Effector CD4-positive, alpha-beta T cell (primary cell): ENCODE results near the gene NHS.

ENCODE experiments used
- DNase-seq: peaks from one replicate; pipeline ENCODE4 v3.0.0-alpha.2; 2020

NHS gene

DNA sequence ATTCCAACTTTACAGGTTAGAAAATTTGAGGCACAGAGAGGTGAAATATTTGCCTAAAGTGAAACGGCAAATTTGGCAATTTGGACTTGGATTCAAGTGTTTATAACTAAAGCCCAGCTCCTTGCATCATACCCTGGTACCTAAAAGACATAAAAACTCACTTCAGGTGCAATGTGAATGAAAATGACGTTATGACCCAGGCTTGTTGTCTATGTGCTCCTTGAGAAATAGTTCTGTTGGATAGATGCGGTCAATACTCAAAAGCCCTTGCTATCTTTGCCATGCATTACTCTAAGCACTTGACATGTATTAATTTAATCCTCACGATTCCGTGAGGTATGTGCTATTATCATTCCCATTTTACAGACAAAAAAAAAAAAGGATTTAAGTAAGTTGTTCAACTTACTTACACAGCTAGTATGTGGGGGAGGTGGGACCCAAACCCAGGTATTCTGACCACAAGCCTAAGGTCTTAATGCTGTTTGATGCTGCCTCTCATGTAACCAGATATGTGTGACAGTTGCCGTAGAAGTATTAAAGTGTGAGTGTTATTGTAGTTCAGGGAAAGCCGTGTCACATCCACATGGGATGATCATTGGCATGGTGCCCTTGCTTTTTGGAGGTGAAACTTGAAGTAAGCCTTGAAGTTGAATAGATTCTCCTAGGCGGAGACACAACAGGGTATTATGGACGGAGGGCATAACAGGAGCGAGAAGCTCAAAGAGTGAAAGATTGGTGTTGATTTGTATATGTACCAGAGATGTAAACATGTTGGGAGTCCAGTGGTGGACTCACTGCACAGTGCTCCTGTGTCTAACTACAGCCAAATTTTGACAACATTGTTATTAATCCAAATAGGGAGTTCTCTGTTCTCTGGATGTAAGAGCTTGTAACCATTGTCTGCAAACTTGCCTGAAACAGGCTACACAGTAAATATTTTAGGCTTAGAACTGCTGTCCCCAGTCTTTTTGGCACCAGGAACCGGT lies 365.4 kb downstream of the NHS start:
- DNase-seq = no peak

DNA sequence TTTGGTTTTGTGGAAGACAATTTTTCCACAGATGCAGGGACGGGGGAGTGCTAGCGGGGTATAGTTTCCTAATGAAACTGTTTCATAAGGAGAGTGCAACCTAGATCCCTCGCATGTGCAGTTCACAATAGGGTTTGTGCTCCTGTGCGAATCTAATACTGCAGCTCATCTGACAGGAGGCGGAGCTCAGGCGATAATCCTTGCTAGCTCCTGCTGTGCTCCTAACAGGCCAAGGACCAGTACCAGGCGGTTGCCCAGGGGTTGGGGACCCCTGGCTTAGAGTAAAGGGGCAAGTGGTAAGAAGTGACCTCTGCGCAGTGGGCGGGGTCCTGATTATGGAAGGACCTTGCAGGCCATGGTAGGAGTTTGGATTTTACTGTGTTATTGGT lies 366.1 kb downstream of the NHS start:
- no peak for DNase-seq

DNA sequence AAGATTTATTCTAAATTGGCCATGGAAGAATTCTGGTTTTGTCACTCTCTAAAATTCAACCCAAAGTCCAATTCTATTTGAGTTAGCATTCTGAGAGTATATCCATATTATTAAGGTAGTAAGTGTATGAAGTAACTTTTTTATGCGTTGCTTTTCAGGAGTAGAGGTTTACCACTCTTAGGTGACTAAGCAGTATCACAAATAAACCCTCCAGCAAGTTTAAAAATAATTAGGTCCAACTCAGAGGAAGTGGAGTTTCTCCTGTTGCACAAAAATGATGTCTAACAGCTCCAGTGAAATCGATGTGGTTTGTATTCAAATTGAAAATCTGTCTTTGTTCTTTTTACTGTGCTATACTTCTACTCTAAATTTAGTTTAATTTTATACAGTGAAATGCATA lies 368.9 kb downstream of the NHS start:
- DNase-seq = no peak

DNA sequence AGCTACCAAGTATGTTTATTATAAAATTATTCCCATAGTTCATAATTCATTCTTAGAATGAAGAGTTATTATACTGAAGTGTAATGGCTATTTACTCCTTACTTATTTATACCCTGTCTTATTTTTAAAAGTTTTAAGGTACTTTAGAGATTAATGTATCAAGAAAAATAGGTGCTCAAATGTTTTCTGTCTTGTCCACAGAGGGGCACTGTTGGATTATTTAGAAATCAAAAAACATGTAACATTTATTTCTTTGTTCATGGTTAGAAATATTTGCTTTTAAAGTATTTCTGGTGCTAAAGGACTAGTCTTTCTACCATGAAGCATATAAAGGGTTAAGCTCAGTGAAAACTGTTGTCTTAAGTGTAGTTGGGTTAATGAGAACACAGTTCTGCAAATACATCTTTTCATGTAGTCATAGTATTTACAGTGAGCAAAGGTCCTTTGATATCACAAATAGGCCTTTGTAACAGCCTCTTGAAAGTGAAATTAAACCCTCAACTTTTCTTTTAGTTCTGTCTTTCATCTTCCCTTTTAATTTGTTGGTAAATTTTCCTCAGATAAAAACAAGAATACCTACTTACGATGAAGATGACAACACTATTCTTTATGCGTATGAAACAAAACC lies 370.0 kb downstream of the NHS start:
- DNase-seq = no peak

DNA sequence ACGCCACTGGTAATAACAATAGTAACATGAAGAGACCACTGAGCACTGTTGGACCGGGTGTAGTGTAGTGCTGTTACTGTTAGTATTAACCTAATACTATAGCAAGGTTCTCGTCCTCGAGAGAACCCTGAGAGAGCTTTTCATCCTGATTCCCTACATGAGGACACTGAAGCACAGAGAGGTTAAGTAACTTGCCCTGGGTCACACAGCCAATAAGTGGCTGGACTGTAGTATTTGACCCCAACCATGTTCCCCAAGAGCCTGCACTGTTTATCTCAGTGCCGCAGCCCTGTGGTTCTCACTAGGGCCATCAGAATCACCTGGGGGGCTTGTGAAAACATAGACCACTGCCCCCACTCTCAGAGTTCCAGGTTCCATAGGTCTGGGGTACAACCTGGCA lies 372.7 kb downstream of the NHS start:
- no peak for DNase-seq

DNA sequence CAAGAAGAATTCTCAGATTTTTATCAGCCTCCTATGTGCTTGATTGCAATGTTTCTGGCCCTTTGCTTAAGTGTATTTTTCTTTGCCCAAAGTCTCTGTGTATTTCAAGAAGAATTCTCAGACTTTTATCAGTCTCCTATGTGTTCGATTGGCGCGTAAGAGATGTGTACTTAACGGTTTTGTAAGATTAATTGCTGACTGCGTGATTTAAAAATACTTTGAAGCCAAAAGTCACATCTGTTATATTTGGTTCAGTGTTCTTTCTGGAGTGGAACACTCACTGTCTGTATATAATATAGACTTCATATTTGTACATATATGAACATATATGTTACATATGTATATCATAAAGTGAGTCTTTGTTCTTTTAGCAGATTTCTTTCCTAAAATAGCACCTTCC lies 373.7 kb downstream of the NHS start:
- DNase-seq = no peak

DNA sequence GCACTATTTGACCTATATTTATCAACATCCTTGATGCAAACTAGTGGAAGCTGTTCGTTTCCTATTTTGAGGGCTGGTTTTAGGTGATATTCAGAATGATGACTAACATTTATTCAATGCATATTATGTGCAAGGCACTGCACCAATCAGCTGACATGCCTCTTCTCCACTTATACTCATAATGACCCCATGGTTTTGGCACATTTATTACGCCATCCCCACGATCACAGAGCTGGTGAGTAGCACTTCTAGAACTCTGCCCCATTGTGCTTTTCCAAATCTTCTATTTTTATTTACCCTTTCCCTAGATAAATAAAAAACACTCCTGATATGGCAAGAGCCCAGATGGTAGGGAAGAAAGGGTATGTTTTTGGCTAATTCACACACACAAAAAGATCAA lies 375.4 kb downstream of the NHS start:
- no peak for DNase-seq

DNA sequence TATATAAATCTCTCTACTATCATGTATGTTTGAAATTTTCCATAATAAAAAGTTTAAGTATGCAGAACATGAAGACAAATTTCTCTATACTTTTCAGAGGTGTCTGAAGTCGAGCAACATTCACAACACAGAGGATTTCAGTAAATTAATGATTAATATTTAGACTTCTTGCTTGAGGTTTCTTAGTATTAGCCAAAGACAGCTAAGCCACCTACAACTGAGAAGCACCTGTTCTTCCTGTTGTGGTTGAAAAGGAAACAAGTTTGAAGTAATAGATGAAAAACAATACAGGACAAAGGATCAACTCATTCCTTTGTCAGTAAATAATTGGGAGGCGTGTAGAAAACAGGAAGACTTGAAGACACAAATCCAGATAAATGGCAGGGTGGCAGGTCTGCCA lies 383.4 kb downstream of the NHS start:
- no peak for DNase-seq

DNA sequence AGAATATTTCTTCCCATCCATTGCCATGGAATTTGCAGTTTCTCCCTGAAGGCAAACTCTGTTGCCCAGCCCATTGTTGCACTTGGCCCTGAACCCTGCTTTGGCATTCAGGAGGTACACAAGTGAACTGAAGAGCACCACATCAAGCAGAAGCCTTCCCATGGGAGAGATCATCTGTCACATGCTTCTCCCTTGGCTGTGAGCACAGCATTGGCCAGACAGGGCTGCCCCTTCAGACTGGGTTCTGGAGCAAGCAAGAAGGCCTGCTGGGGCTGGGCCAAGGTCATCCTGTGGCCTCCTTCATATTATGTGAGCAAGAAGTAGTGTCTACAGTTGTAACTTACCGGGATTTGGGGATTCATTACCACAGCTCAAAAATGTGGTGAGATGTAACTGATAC lies 385.0 kb downstream of the NHS start:
- DNase-seq = no peak

DNA sequence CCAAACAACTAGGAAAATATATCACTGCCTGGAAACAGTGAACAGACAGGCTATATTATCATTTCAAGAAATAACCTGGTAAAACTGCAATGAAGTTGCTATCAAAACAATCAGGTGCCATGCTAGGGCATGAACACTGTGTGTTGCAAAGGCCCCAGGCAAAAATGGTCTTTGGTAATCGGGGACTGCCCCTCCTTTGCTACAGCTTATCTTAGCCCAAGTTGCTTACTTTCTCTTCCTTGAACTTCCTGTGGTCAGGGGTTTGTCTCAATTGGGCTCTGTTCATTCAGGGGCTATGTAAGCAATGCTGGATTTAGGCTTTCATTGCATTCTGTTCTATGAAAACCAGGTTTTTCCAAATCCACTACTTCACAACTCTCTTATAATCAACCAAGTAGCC lies 392.7 kb downstream of the NHS start:
- no peak for DNase-seq

DNA sequence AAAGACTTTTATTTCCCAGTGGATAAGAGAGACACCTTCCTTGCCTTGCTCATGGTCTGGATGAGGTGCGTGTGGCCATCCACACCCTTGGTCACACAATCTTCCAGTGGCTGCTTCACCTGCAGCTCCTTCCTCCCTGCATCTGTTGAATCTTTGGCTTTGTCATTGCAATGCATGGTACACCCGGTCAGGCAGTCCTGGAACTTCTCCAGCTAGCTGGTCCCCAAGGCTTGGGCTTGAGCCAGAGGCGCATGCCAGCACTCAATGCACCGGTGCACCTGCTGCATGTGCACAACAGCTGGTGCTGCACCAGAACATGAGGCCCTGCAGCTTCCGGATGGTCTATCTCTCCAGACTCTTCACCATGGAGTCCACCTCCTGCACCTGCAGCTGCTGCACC lies 394.0 kb downstream of the NHS start:
- no peak for DNase-seq

DNA sequence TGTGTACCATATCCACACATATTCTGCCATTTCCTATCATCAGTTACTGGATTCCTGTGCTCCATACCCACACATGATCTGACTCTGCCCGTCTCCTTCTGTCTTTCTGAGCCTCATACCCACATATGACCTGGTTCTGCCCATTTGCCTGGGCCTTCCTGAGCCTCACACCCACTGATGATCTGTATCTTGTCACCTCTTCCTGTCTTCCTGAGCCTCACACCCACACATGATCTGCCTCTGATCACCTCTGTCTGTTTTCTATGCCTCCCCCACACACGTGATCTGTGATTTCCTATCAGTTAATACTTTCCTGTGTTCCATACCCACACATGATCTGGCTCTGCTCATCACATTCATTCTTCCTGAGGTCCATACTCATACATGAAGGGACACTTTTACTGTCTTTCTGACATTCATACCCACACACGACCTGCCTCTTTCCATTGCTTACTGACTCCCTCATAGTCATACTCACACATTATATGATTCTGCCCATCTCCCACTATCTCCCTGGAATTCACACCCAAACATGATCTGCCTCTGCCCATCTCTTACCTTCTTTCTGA lies 394.8 kb downstream of the NHS start:
- DNase-seq = no peak

DNA sequence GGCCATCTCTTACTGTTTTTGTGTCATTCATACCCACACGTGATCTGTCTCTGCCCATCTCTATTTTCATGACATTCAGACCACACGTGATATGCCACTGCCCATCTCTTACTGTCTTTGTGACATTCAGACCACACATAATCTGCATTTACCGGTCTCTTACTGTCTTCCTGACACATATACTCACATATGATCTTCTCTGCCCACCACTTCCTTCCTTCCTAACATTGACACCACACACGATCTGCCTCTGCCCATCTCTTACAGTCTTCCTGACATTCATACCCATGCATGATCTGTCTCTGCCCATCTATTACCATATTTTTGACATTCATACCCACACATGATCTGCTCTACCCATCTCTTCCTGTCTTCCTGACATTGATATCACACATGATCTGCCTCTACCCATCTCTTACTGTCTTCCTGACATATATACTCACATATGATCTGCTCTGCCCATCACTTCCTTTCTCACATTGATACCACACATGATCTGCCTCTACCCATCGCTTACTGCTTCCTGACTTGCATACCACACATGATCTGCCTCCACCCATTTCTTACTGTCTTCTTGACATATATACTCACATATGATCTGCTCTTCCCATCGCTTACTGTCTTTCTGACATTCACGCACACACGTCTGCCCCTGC lies 398.3 kb downstream of the NHS start:
- no peak for DNase-seq

DNA sequence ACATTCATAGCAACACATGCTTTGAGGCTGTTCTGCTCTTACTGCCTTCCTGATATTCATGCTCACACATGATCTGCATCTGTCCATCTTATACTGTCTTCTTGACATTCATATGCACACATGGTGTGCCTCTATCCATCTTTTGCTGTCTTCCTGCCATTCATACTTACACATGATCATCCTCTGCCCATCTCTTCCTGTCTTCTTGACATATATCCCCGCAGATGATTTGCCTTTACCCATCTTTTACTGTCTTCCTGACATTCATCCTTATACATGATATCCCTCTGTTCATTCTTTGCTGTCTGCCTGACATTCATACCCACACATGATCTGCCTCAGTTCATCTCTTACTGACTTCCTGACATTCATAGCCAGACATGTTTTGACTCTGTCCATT lies 399.1 kb downstream of the NHS start:
- DNase-seq = no peak

DNA sequence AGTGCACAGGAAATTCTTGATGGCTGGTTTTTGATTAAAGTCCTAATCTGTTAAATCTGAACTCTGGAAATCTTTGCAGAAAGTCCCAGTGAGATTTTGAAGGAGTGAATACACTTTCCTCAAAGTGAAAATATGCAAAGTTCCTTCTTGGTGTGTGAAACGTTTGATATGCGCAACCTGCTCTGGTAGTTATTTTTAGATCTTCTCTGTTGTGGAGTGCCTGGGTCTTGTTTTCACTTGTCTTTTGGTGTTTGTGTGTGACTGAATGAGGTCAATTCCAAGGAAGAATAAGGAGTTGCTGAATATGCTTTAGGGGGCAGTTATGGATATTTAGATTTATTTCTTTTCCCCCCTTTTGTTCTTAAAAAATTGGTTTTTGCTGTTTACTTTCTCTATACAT lies 404.0 kb downstream of the NHS start:
- DNase-seq = no peak

DNA sequence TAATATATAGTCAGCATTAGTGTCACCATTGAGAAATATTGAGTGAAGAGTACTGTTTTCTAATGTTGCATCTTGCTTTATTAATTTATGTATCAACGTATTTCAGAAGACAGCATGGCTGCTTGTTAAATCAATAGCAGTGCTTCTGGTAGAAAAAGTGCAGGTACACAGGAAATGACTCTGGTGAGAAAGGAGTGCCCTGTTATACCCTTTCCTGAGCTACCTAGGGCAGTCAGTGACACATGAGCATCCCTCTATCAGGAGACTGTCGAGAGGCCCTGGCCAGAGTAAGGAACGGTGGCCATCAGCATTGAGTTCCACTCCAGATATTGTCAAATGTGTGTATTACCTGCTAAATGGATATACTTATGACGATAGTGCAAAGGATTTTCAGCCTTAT lies 404.4 kb downstream of the NHS start:
- no peak for DNase-seq
